Measurements from ENCODE around the gene LIME1. TPM values are rescaled to one million over a fixed set of nuclear protein-coding genes. Genes with fewer than 3 reads are reported as not detected.
"Not testable (repeated sequence)": the region's sequence is repeated elsewhere in the genome, so short reads cannot be mapped to it uniquely, and the experiment has no call there.

The LIME1 gene
- total RNA-seq, 2 donors from 2014 or later, result 4.2 to 4.9 TPM

GRCh38 chr20:63765902-63766301 is 29.4 kb downstream of the LIME1 start:
- intact Hi-C loops (cut with DNase I), result no loop called here
- no peak for DNase-seq (ENCODE audit: low spot score)

- intact Hi-C loops (cut with DNase I), result no loop called here
- no peak for DNase-seq (ENCODE audit: low spot score)
Measured at GRCh38 chr20:63766695-63767426, 30.4 kb downstream of the LIME1 start.

GRCh38 chr20:63767456-63767855 is 31.0 kb downstream of the LIME1 start:
- intact Hi-C loops (cut with DNase I), result no loop called here
- no peak for DNase-seq (ENCODE audit: low spot score)

GRCh38 chr20:63767886-63768285 is 31.4 kb downstream of the LIME1 start:
- intact Hi-C loops (cut with DNase I), result no loop called here

GRCh38 chr20:63768591-63769515 is 32.4 kb downstream of the LIME1 start:
- intact Hi-C loops (cut with DNase I), result no loop called here
- DNase-seq (ENCODE audit: low spot score), result no peak

More at GRCh38 chr20:63767886-63768285, 31.4 kb downstream of the LIME1 start:
- DNase-seq (ENCODE audit: low spot score), result no peak

- intact Hi-C loops (cut with DNase I), result no loop called here
- no peak for DNase-seq (ENCODE audit: low spot score)
Measured at GRCh38 chr20:63769891-63770474, 33.5 kb downstream of the LIME1 start.

GRCh38 chr20:63771046-63771707 is 34.7 kb downstream of the LIME1 start:
- no peak for DNase-seq (ENCODE audit: low spot score)
- intact Hi-C loops (cut with DNase I), result no loop called here

GRCh38 chr20:63772781-63773518 is 36.5 kb downstream of the LIME1 start:
- DNase-seq (ENCODE audit: low spot score), result no peak
- intact Hi-C loops (cut with DNase I), result no loop called here

GRCh38 chr20:63773571-63774241 is 37.2 kb downstream of the LIME1 start:
- intact Hi-C loops (cut with DNase I), result no loop called here
- DNase-seq (ENCODE audit: low spot score), result no peak

GRCh38 chr20:63774306-63774705 is 37.8 kb downstream of the LIME1 start:
- DNase-seq (ENCODE audit: low spot score), result no peak
- intact Hi-C loops (cut with DNase I), result no loop called here

GRCh38 chr20:63775096-63775978 is 38.9 kb downstream of the LIME1 start:
- DNase-seq (ENCODE audit: low spot score), result no peak
- intact Hi-C loops (cut with DNase I), result no loop called here

GRCh38 chr20:63776875-63777274 is 40.4 kb downstream of the LIME1 start:
- intact Hi-C loops (cut with DNase I), result not testable (repeated sequence)

GRCh38 chr20:63777614-63778013 is 41.1 kb downstream of the LIME1 start:
- no peak for DNase-seq (ENCODE audit: low spot score)

More at GRCh38 chr20:63776875-63777274, 40.4 kb downstream of the LIME1 start:
- DNase-seq (ENCODE audit: low spot score), result not testable (repeated sequence)

GRCh38 chr20:63778034-63778752 is 41.7 kb downstream of the LIME1 start:
- DNase-seq (ENCODE audit: low spot score), result no peak
- intact Hi-C loops (cut with DNase I), result no loop called here

More at GRCh38 chr20:63777614-63778013, 41.1 kb downstream of the LIME1 start:
- intact Hi-C loops (cut with DNase I), result no loop called here

- DNase-seq (ENCODE audit: low spot score), result no peak
Measured at GRCh38 chr20:63778857-63779256, 42.4 kb downstream of the LIME1 start.

GRCh38 chr20:63781181-63781580 is 44.7 kb downstream of the LIME1 start:
- intact Hi-C loops (cut with DNase I), result no loop called here
- no peak for DNase-seq (ENCODE audit: low spot score)

More at GRCh38 chr20:63778857-63779256, 42.4 kb downstream of the LIME1 start:
- intact Hi-C loops (cut with DNase I), result no loop called here

- intact Hi-C loops (cut with DNase I), result no loop called here
Measured at GRCh38 chr20:63782051-63782471, 45.6 kb downstream of the LIME1 start.

More at GRCh38 chr20:63782051-63782471, 45.6 kb downstream of the LIME1 start:
- no peak for DNase-seq (ENCODE audit: low spot score)

All from posterior vena cava (tissue), 2 donors.